Measurements from ENCODE around the gene ATP5PD. TPM values are rescaled to one million over a fixed set of nuclear protein-coding genes. Genes with fewer than 3 reads are reported as not detected.

The ATP5PD gene
- total and polyA plus RNA-seq, 2 of the 13 experiments (the other 11 are each of a cell fraction or from before 2014, with no cell fraction given) = 158 to 428 TPM

DNA sequence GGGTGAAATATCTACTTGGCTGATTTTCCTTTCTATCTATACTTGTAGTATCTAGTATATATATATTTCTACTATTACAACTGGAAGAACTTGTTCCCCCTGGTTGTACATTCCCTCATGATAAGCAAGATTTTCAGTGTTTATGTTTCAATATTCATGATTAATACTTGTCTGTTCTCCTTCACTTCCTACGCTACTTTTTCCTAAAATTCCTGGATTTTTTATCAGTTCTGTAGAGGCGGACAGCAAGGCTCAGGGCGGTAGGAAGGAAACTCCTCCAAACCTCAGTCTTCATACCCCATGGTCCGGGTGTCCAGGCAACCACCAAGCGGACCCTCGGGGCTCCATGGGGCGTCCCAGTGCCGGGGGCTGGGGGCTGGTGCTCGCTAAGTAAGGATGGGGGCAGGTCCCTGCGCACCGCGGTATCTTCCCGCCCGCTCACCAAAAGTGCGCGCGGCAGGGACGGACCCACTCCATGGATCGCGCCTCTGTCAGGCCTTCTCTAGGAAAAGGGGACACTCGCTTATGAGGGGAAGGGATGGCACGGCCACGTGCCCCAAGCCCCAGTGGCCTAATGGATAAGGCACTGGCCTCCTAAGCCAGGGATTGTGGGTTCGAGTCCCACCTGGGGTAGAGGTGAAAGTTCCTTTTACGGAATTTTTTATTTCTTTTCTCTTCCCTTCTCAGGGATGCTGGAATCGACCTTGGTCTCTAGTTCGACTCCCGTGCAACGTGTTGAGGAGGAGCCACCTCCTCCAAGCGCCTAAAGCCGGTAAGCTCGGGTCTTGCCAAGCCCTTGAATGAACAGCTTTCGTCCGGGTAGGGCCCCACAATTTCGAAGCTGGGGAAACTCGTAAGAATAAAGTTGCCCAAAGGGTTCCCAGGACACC lies 13.2 kb downstream of the ATP5PD start (continued):
- TF ChIP-seq, protein P1, sequence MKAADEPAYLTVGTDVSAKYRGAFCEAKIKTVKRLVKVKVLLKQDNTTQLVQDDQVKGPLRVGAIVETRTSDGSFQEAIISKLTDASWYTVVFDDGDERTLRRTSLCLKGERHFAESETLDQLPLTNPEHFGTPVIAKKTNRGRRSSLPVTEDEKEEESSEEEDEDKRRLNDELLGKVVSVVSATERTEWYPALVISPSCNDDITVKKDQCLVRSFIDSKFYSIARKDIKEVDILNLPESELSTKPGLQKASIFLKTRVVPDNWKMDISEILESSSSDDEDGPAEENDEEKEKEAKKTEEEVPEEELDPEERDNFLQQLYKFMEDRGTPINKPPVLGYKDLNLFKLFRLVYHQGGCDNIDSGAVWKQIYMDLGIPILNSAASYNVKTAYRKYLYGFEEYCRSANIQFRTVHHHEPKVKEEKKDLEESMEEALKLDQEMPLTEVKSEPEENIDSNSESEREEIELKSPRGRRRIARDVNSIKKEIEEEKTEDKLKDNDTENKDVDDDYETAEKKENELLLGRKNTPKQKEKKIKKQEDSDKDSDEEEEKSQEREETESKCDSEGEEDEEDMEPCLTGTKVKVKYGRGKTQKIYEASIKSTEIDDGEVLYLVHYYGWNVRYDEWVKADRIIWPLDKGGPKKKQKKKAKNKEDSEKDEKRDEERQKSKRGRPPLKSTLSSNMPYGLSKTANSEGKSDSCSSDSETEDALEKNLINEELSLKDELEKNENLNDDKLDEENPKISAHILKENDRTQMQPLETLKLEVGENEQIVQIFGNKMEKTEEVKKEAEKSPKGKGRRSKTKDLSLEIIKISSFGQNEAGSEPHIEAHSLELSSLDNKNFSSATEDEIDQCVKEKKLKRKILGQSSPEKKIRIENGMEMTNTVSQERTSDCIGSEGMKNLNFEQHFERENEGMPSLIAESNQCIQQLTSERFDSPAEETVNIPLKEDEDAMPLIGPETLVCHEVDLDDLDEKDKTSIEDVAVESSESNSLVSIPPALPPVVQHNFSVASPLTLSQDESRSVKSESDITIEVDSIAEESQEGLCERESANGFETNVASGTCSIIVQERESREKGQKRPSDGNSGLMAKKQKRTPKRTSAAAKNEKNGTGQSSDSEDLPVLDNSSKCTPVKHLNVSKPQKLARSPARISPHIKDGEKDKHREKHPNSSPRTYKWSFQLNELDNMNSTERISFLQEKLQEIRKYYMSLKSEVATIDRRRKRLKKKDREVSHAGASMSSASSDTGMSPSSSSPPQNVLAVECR (CRISPR knock-in tag; IDR thresholded peaks at IDR 0.05; ENCODE audit: borderline replicate concordance) = peak; percentile 87
- TF ChIP-seq, protein P2, sequence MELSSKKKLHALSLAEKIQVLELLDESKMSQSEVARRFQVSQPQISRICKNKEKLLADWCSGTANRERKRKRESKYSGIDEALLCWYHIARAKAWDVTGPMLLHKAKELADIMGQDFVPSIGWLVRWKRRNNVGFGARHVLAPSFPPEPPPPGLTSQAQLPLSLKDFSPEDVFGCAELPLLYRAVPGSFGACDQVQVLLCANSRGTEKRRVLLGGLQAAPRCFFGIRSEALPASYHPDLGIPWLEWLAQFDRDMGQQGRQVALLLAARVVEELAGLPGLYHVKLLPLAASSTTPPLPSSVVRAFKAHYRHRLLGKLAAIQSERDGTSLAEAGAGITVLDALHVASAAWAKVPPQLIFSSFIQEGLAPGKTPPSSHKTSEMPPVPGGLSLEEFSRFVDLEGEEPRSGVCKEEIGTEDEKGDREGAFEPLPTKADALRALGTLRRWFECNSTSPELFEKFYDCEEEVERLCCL (CRISPR knock-in tag; IDR thresholded peaks at IDR 0.05; ENCODE audit: borderline replicate concordance) = no peak
- TF ChIP-seq, protein P3, sequence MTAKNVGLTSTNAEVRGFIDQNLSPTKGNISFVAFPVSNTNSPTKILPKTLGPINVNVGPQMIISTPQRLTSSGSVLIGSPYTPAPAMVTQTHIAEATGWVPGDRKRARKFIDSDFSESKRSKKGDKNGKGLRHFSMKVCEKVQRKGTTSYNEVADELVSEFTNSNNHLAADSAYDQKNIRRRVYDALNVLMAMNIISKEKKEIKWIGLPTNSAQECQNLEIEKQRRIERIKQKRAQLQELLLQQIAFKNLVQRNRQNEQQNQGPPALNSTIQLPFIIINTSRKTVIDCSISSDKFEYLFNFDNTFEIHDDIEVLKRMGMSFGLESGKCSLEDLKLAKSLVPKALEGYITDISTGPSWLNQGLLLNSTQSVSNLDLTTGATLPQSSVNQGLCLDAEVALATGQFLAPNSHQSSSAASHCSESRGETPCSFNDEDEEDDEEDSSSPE (CRISPR knock-in tag; IDR thresholded peaks at IDR 0.05) = peak; percentile 94
- TF ChIP-seq MTF1 (CRISPR knock-in tag; IDR thresholded peaks at IDR 0.05) (no peak), GZF1 (CRISPR knock-in tag; IDR thresholded peaks at IDR 0.05) (no peak), HOXD1 (CRISPR knock-in tag; IDR thresholded peaks at IDR 0.05) (no peak), ZNF562 (CRISPR knock-in tag; IDR thresholded peaks at IDR 0.05; ENCODE audit: borderline replicate concordance) (no peak), CENPX (CRISPR knock-in tag; IDR thresholded peaks at IDR 0.05) (no peak), RARA (CRISPR knock-in tag; IDR thresholded peaks at IDR 0.05) (peak; percentile 36; the same call in 1 of the 2 replicates), ZNF3 (CRISPR knock-in tag; IDR thresholded peaks at IDR 0.05) (peak; percentile 49; the same call in 1 of the 2 replicates), ZNF720 (CRISPR knock-in tag; IDR thresholded peaks at IDR 0.05) (no peak), NCOA2 (CRISPR knock-in tag; IDR thresholded peaks at IDR 0.05) (peak; percentile 72), RBM22 (optimal IDR thresholded peaks at IDR 0.05; ENCODE audit: low read length) (peak; percentile 96), ATF1 (CRISPR knock-in tag; IDR thresholded peaks at IDR 0.05) (no peak), SUZ12 (IDR thresholded peaks at IDR 0.05; ENCODE audit: low read depth, low read length) (no peak), WIZ (CRISPR knock-in tag; IDR thresholded peaks at IDR 0.05) (peak; percentile 96; the same call in 1 of the 2 replicates), KDM5A (IDR thresholded peaks at IDR 0.05; ENCODE audit: borderline replicate concordance, low read length) (peak; percentile 47; the same call in 1 of the 2 replicates)
- TF ChIP-seq, protein P4, sequence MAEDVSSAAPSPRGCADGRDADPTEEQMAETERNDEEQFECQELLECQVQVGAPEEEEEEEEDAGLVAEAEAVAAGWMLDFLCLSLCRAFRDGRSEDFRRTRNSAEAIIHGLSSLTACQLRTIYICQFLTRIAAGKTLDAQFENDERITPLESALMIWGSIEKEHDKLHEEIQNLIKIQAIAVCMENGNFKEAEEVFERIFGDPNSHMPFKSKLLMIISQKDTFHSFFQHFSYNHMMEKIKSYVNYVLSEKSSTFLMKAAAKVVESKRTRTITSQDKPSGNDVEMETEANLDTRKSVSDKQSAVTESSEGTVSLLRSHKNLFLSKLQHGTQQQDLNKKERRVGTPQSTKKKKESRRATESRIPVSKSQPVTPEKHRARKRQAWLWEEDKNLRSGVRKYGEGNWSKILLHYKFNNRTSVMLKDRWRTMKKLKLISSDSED (CRISPR knock-in tag; IDR thresholded peaks at IDR 0.05) = no peak
- TF ChIP-seq, protein P5, sequence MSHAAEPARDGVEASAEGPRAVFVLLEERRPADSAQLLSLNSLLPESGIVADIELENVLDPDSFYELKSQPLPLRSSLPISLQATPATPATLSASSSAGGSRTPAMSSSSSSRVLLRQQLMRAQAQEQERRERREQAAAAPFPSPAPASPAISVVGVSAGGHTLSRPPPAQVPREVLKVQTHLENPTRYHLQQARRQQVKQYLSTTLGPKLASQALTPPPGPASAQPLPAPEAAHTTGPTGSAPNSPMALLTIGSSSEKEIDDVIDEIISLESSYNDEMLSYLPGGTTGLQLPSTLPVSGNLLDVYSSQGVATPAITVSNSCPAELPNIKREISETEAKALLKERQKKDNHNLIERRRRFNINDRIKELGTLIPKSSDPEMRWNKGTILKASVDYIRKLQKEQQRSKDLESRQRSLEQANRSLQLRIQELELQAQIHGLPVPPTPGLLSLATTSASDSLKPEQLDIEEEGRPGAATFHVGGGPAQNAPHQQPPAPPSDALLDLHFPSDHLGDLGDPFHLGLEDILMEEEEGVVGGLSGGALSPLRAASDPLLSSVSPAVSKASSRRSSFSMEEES (CRISPR knock-in tag; IDR thresholded peaks at IDR 0.05) = peak; percentile 89
